Fibroblast of the aortic adventitia (primary cell): ENCODE results near the gene CX3CL1. TPM values are rescaled to one million over a fixed set of nuclear protein-coding genes. Genes with fewer than 3 reads are reported as not detected.

Experiments
- DNase-seq: peaks from one replicate; pipeline ENCODE4 v3.0.0-alpha.2; 2010; ENCODE audit warnings: low read depth
- H3K4me3 ChIP-seq: 2 replicates; pipeline ENCODE4 v1.5.1; 2011; ENCODE audit warnings: low read depth, mild to moderate bottlenecking, control low read depth, low read length, moderate library complexity
- CTCF ChIP-seq: IDR thresholded peaks from 2 replicates; pipeline ENCODE4 v1.5.1; 2011; ENCODE audit warnings: mild to moderate bottlenecking, low read length, control low read depth, inconsistent platforms; ENCODE audit not compliant: insufficient read depth
- total RNA-seq: library from RNA; depleted of rRNA; stranded (reverse); fragments of >200 nt; gene quantifications from 2 replicates; pipeline ENCODE4 v1.2.3, GENCODE V29; 2012; ENCODE audit warnings: low replicate concordance

Gene CX3CL1
- total RNA-seq, 1 donor = 0.18 TPM

- H3K4me3 ChIP-seq = no peak overlapping the region
- TF ChIP-seq CTCF = no peak
- DNase-seq = no peak
Observed at GRCh38 chr16:57426356-57426755, 54.1 kb downstream of the CX3CL1 start.

GRCh38 chr16:57427307-57427706 is 55.0 kb downstream of the CX3CL1 start:
- H3K4me3 ChIP-seq = no peak overlapping the region
- DNase-seq = no peak
- no peak for TF ChIP-seq CTCF

GRCh38 chr16:57427824-57428223 is 55.5 kb downstream of the CX3CL1 start:
- H3K4me3 ChIP-seq = no peak overlapping the region
- TF ChIP-seq CTCF = no peak
- no peak for DNase-seq

GRCh38 chr16:57430955-57431354 is 58.7 kb downstream of the CX3CL1 start:
- H3K4me3 ChIP-seq = no peak overlapping the region
- no peak for TF ChIP-seq CTCF
- DNase-seq = no peak

- H3K4me3 ChIP-seq = no peak overlapping the region
- no peak for TF ChIP-seq CTCF
- no peak for DNase-seq
Observed at GRCh38 chr16:57432505-57432904, 60.2 kb downstream of the CX3CL1 start.

- H3K4me3 ChIP-seq = no peak overlapping the region
- no peak for TF ChIP-seq CTCF
- DNase-seq = no peak
Observed at GRCh38 chr16:57432989-57433388, 60.7 kb downstream of the CX3CL1 start.

GRCh38 chr16:57434003-57434402 is 61.7 kb downstream of the CX3CL1 start:
- H3K4me3 ChIP-seq = no peak overlapping the region
- no peak for DNase-seq
- TF ChIP-seq CTCF = no peak
